Smooth muscle cell (in vitro differentiated cells): ENCODE data around the gene EEF1G. TPM values are rescaled to one million over a fixed set of nuclear protein-coding genes. Genes with fewer than 3 reads are reported as not detected.
A peak's percentile ranks its signal among the peaks of the same experiment; 100 is the strongest.

Experiments
- DNase-seq: peaks from one replicate; lab custom pipeline; 2025; ENCODE audit not compliant: unreplicated experiment; lab: John Stamatoyannopoulos, UW
- H2AFZ ChIP-seq: fragments of 200-600 bp; sonication (generic); 2 replicates; pipeline ENCODE4 v1.6.0; 2016; ENCODE audit warnings: antibody characterized with exemption, low read depth, mild to moderate bottlenecking
- H3F3A ChIP-seq: fragments of 200-600 bp; sonication (generic); 2 replicates; pipeline ENCODE4 v1.6.0; 2017; ENCODE audit warnings: antibody characterized with exemption, low read depth
- H3K27ac ChIP-seq: fragments of 200-600 bp; sonication (generic); 2 replicates; pipeline ENCODE4 v1.5.1; 2016; ENCODE audit warnings: low read depth, mild to moderate bottlenecking
- H3K27me3 ChIP-seq: fragments of 200-600 bp; sonication (generic); 2 replicates; pipeline ENCODE4 v1.6.1; 2016; ENCODE audit warnings: low read depth, mild to moderate bottlenecking
- H3K36me3 ChIP-seq: fragments of 200-600 bp; sonication (generic); 2 replicates; pipeline ENCODE4 v1.5.1; 2016; ENCODE audit warnings: low read depth
- H3K4me1 ChIP-seq: fragments of 200-600 bp; sonication (generic); 2 replicates; pipeline ENCODE4 v1.5.1; 2016; ENCODE audit warnings: low read depth
- H3K4me2 ChIP-seq: fragments of 200-600 bp; sonication (generic); 2 replicates; pipeline ENCODE4 v1.6.0; 2016; ENCODE audit warnings: mild to moderate bottlenecking
- H3K4me3 ChIP-seq: fragments of 200-600 bp; sonication (generic); 2 replicates; pipeline ENCODE4 v1.5.1; 2016; ENCODE audit warnings: mild to moderate bottlenecking
- H3K79me2 ChIP-seq: fragments of 200-600 bp; sonication (generic); 2 replicates; pipeline ENCODE4 v1.6.0; 2016; ENCODE audit warnings: low read depth, mild to moderate bottlenecking
- H3K9ac ChIP-seq: fragments of 200-600 bp; sonication (generic); 2 replicates; pipeline ENCODE4 v1.6.0; 2016; ENCODE audit warnings: low read depth
- H3K9me3 ChIP-seq: fragments of 200-600 bp; sonication (generic); replicated peaks from 2 replicates; pipeline ENCODE4 v1.5.1; 2016; ENCODE audit warnings: low read depth
- H4K20me1 ChIP-seq: fragments of 200-600 bp; sonication (generic); 2 replicates; pipeline ENCODE4 v1.6.0; 2016; ENCODE audit warnings: low read depth
- WGBS: methylation state at CpG from one replicate; pipeline ENCODE4 v1.1.7; 2016; ENCODE audit warnings: low lambda C conversion rate; 5-methylcytosine and 5-hydroxymethylcytosine counted together
- polyA plus RNA-seq: library from polyadenylated mRNA; unstranded; fragments of >200 nt; fragmentation: Nextera tagmentation; extraction: Ambion mirVana; gene quantifications from 2 replicates; pipeline ENCODE4 v1.2.1, GENCODE V29; 2016
- total RNA-seq: library from RNA; depleted of rRNA; stranded (reverse); fragments of >200 nt; gene quantifications from 2 replicates; pipeline ENCODE4 v1.2.3, GENCODE V29; 2014
- TF ChIP-seq, protein P1 (sequence below): fragments of 200-600 bp; sonication (generic); IDR thresholded peaks from 2 replicates; pipeline ENCODE4 v1.5.1; 2017; ENCODE audit warnings: borderline replicate concordance, mild to moderate bottlenecking, antibody characterized with exemption; ENCODE audit not compliant: insufficient read depth, poor library complexity, severe bottlenecking

Gene EEF1G
- total and polyA plus RNA-seq, 2 experiments from 2014 or later = 433 to 773 TPM

- H3K79me2 ChIP-seq = peaks cover 8% of the 10 kb centered on the region
- H4K20me1 ChIP-seq = no peaks in the 10 kb centered on the region
- WGBS = 80% methylated on average over 28 of the region's 28 CpGs
- no peaks in the 10 kb centered on the region for H3K9me3 ChIP-seq
- H3K27ac ChIP-seq = peak overlapping the region; percentile 56
- peak overlapping the region; percentile 82 for H3K4me2 ChIP-seq
- TF ChIP-seq, protein P1, sequence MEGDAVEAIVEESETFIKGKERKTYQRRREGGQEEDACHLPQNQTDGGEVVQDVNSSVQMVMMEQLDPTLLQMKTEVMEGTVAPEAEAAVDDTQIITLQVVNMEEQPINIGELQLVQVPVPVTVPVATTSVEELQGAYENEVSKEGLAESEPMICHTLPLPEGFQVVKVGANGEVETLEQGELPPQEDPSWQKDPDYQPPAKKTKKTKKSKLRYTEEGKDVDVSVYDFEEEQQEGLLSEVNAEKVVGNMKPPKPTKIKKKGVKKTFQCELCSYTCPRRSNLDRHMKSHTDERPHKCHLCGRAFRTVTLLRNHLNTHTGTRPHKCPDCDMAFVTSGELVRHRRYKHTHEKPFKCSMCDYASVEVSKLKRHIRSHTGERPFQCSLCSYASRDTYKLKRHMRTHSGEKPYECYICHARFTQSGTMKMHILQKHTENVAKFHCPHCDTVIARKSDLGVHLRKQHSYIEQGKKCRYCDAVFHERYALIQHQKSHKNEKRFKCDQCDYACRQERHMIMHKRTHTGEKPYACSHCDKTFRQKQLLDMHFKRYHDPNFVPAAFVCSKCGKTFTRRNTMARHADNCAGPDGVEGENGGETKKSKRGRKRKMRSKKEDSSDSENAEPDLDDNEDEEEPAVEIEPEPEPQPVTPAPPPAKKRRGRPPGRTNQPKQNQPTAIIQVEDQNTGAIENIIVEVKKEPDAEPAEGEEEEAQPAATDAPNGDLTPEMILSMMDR = no peak
- DNase-seq = no peak
- peaks cover 12% of the 10 kb centered on the region for H3F3A ChIP-seq
- peak overlapping the region; percentile 78 for H3K4me3 ChIP-seq
- H3K27me3 ChIP-seq = no peaks in the 10 kb centered on the region
- H3K9ac ChIP-seq = peak overlapping the region; percentile 79
- H3K36me3 ChIP-seq = no peaks in the 10 kb centered on the region
- peak overlapping the region; percentile 46 for H2AFZ ChIP-seq
- peaks cover 11% of the 10 kb centered on the region for H3K4me1 ChIP-seq
These were observed 37.4 kb upstream of the EEF1G start for GRCh38 chr11:62610814-62611704.

DNA sequence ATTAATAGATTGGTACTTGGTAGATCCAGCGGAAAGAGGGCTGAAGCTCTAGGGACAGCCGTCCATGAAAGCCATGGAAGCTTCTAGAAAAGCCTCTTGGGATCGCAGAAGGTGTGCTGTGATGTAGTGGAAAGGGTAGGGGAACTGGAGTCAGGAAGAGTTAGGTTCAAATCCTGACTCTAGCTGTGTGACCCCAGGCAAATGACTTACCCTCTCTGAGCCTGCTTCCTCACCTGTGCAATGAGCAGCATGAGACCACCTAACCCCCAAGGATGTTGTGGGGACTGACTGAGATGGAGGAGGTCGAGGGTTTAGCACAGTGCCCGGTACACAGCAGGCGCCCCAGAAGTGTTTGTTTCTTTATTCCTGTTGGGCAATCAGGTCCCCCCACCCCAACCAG is 36.7 kb upstream of the EEF1G start:
- Histone ChIP-seq H3F3A (peaks cover 12% of the 10 kb centered on the region), H4K20me1 (no peaks in the 10 kb centered on the region), H3K4me2 (no peak overlapping the region), H2AFZ (no peak overlapping the region), H3K79me2 (peaks cover 8% of the 10 kb centered on the region), H3K27me3 (no peaks in the 10 kb centered on the region), H3K9ac (no peak overlapping the region), H3K27ac (no peak overlapping the region), H3K4me3 (no peak overlapping the region), H3K9me3 (no peaks in the 10 kb centered on the region), H3K36me3 (no peaks in the 10 kb centered on the region), H3K4me1 (peaks cover 11% of the 10 kb centered on the region)
- 96% methylated on average over 6 of the region's 6 CpGs for WGBS
- DNase-seq = no peak
- TF ChIP-seq, protein P1 = no peak

GRCh38 chr11:62608776-62609175 is 35.1 kb upstream of the EEF1G start:
- Histone ChIP-seq H3K27me3 (no peaks in the 10 kb centered on the region), H3K36me3 (no peaks in the 10 kb centered on the region), H3K9ac (no peak overlapping the region), H4K20me1 (no peaks in the 10 kb centered on the region), H3K4me3 (no peak overlapping the region), H3K4me2 (no peak overlapping the region), H3K9me3 (no peaks in the 10 kb centered on the region), H3K27ac (no peak overlapping the region), H3F3A (peaks cover 11% of the 10 kb centered on the region), H2AFZ (no peak overlapping the region), H3K4me1 (peaks cover 15% of the 10 kb centered on the region), H3K79me2 (peaks cover 8% of the 10 kb centered on the region)
- no peak for DNase-seq
- WGBS = 94% methylated on average over 12 of the region's 12 CpGs
- TF ChIP-seq, protein P1 = no peak
